Heart left ventricle (tissue), 13 donors: ENCODE measurements around the gene HSPBP1.

Experiments used
- POLR2A ChIP-seq, 2 donors: fragments of 450-650 bp; IDR thresholded peaks; one replicate each; pipeline ENCODE4 v1.6.1; 2017; ENCODE audit warnings: antibody characterized with exemption in 2 of 2, mild to moderate bottlenecking in 2 of 2, moderate library complexity in 2 of 2
- TF ChIP-seq, protein P1 (sequence below), 12 donors: fragments of 200-600 bp; sonication (generic) in 4 of 12; IDR thresholded peaks; one replicate each; pipeline versions ENCODE4 v1.5.0 to v1.8.0; 2018 to 2022; ENCODE audit warnings: antibody characterized with exemption in 12 of 12, mild to moderate bottlenecking in 5 of 12
- donor health status: ischemic (EF 13 %, LVEDD 7.1; RV severe dilation, severe dysfunction).
- donor health status: DM: no; HTN: yes; CAD: no.
- donor health status: DM: no; HTN: no; CAD: no.
- donor health status: ischemic (EF 25% LVEDD 6.9; RV normal size, moderate dysfunction).
- donor health status: ischemic (EF 25% LVEDD 5.7; RV mildly dilated, moderate dysfunction).
- donor health status: ischemic (EF 35%, LVEDD 5.7; RV mildly dilated, moderate dysfunction).
- donor health status: nonischemic (EF 11% LVEDD 7.7; RV severe dilation, severe dysfunction).
- donor health status: DM: yes; HTN: yes; CAD: no.
- donor health status: PGD.
- donor health status: ischemic (EF 29% LVEDD 5.4; RV normal size, mild dysfunction).
- donor health status: nonischemic (EF 23%, LVEDD 6.1; RV moderate dilation, normal function).

DNA sequence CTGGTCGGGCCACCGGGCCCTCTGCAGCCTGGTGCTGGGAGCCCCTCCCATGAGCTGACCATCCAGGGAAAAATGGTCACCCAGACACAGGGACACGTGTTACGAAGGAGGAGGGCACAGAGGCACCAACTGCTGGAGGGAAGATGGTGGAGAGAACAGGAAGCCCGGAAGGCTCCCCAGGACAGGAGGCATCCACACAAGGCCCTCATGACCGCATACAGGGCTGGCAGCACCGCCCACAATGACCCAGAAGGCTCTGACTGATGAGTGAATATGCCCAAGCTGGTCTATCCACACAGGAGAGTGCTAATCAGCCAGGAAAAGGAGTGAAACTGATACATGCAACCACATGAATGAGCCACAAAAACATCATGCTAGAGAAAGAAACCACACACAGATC is 37.4 kb downstream of the HSPBP1 start:
- TF ChIP-seq, protein P1, sequence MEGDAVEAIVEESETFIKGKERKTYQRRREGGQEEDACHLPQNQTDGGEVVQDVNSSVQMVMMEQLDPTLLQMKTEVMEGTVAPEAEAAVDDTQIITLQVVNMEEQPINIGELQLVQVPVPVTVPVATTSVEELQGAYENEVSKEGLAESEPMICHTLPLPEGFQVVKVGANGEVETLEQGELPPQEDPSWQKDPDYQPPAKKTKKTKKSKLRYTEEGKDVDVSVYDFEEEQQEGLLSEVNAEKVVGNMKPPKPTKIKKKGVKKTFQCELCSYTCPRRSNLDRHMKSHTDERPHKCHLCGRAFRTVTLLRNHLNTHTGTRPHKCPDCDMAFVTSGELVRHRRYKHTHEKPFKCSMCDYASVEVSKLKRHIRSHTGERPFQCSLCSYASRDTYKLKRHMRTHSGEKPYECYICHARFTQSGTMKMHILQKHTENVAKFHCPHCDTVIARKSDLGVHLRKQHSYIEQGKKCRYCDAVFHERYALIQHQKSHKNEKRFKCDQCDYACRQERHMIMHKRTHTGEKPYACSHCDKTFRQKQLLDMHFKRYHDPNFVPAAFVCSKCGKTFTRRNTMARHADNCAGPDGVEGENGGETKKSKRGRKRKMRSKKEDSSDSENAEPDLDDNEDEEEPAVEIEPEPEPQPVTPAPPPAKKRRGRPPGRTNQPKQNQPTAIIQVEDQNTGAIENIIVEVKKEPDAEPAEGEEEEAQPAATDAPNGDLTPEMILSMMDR (IDR thresholded peaks at IDR 0.05), result no peak
- TF ChIP-seq POLR2A (IDR thresholded peaks at IDR 0.05), result no peak
